IMR-90 (cell line): ENCODE results near the gene KCNIP3. TPM values are rescaled to one million over a fixed set of nuclear protein-coding genes. Genes with fewer than 3 reads are reported as not detected.

Source experiments
- ATAC-seq: fragments of 200-7000 bp; cut with Tn5 transposase; 2 replicates; pipeline ENCODE4 v1.9.1; 2020; ENCODE audit warnings: low read depth, mild to moderate bottlenecking, moderate library complexity
- BruUV-seq: library from RNA; stranded (reverse); fragments of 400-500 nt; replicated peaks from 2 replicates; lab custom pipeline; 2021; lab: Mats Ljungman, UMichigan
- CTCF ChIA-PET: fragments of 300-600 bp; formaldehyde crosslinking; extraction: SDS; loops from one replicate; lab custom pipeline; 2021; ENCODE audit warnings: antibody characterized with exemption; lab: Yijun Ruan, JAX
- POLR2A ChIA-PET: fragments of 300-600 bp; sonication (Branson Sonifier 250); formaldehyde crosslinking; loops from one replicate; lab custom pipeline; 2022; ENCODE audit warnings: antibody characterized with exemption; ENCODE audit not compliant: unreplicated experiment; lab: Charles Lee
- DNase-seq: peaks from one replicate; pipeline ENCODE4 v3.0.0; 2013
- H2AFZ ChIP-seq: replicated peaks from 2 replicates; pipeline ENCODE3; 2013; ENCODE audit warnings: low read length, mild to moderate bottlenecking; ENCODE audit not compliant: poor library complexity
- H2AK5ac ChIP-seq: 2 replicates; pipeline ENCODE4 v1.6.1; 2013; ENCODE audit warnings: low read depth, low read length, inconsistent platforms
- H2AK9ac ChIP-seq: replicated peaks from 2 replicates; pipeline ENCODE3; 2013; ENCODE audit warnings: mild to moderate bottlenecking, low read depth, low read length, moderate library complexity; ENCODE audit not compliant: poor library complexity
- H2BK120ac ChIP-seq: 2 replicates; pipeline ENCODE4 v1.6.1; 2013; ENCODE audit warnings: low read depth, low read length, inconsistent platforms
- H2BK15ac ChIP-seq: 3 replicates; pipeline ENCODE4 v1.6.1; 2013; ENCODE audit warnings: low read depth, low read length, inconsistent platforms
- H2BK20ac ChIP-seq: 2 replicates; pipeline ENCODE4 v1.6.1; 2013; ENCODE audit warnings: low read depth, mild to moderate bottlenecking, inconsistent platforms, low read length, moderate library complexity
- H2BK5ac ChIP-seq: 2 replicates; pipeline ENCODE4 v1.6.1; 2013; ENCODE audit warnings: mild to moderate bottlenecking, low read depth, low read length, inconsistent platforms; ENCODE audit not compliant: poor library complexity, severe bottlenecking
- H3K14ac ChIP-seq: replicated peaks from 2 replicates; pipeline ENCODE4 v1.6.1; 2013; ENCODE audit warnings: low read depth, low read length, inconsistent platforms
- H3K18ac ChIP-seq: 2 replicates; pipeline ENCODE4 v1.6.1; 2013; ENCODE audit warnings: low read depth, low read length, control low read depth
- H3K23ac ChIP-seq: 2 replicates; pipeline ENCODE4 v1.6.1; 2013; ENCODE audit warnings: low read depth, low read length, inconsistent platforms
- H3K27ac ChIP-seq: 2 replicates; pipeline ENCODE4 v1.5.1; 2013; ENCODE audit warnings: mild to moderate bottlenecking, control low read depth, low read length; ENCODE audit not compliant: insufficient read depth
- H3K27me3 ChIP-seq: 2 replicates; pipeline ENCODE4 v1.6.1; 2013; ENCODE audit warnings: low read length; ENCODE audit not compliant: control insufficient read depth, insufficient read depth
- H3K36me3 ChIP-seq: 2 replicates; pipeline ENCODE4 v1.6.1; 2013; ENCODE audit warnings: low read length, mixed read lengths; ENCODE audit not compliant: control insufficient read depth, insufficient read depth
- H3K4ac ChIP-seq: 2 replicates; pipeline ENCODE4 v1.6.1; 2013; ENCODE audit warnings: low read depth, low read length, inconsistent platforms
- H3K4me1 ChIP-seq: 2 replicates; pipeline ENCODE4 v1.6.1; 2013; ENCODE audit warnings: low read length, mixed read lengths; ENCODE audit not compliant: control insufficient read depth, insufficient read depth
- H3K4me2 ChIP-seq: 2 replicates; pipeline ENCODE4 v1.6.1; 2013; ENCODE audit warnings: low read depth, mild to moderate bottlenecking, control low read depth, low read length, moderate library complexity
- H3K4me3 ChIP-seq: 2 replicates; pipeline ENCODE4 v1.5.1; 2013; ENCODE audit warnings: low read depth, mild to moderate bottlenecking, control low read depth, low read length, moderate library complexity; ENCODE audit not compliant: insufficient read depth
- H3K56ac ChIP-seq: 2 replicates; pipeline ENCODE4 v1.6.1; 2013; ENCODE audit warnings: low read length, inconsistent platforms; ENCODE audit not compliant: insufficient read depth; ENCODE audit errors: extremely low read depth
- H3K79me1 ChIP-seq, 2 experiments: 2 replicates each; pipeline ENCODE4 v1.6.1; 2013; ENCODE audit warnings: low read length in 2 of 2, inconsistent platforms in 1 of 2, low read depth in 1 of 2
- H3K9ac ChIP-seq: 2 replicates; pipeline ENCODE4 v1.6.1; 2013; ENCODE audit warnings: low read depth, low read length, control low read depth
- H3K9me1 ChIP-seq: 2 replicates; pipeline ENCODE4 v1.6.1; 2013; ENCODE audit warnings: low read length, inconsistent platforms; ENCODE audit not compliant: insufficient read depth
- H3K9me3 ChIP-seq: 2 replicates; pipeline ENCODE4 v1.6.1; 2013; ENCODE audit warnings: low read length; ENCODE audit not compliant: control insufficient read depth, insufficient read depth
- H4K20me1 ChIP-seq: 2 replicates; pipeline ENCODE4 v1.6.1; 2013; ENCODE audit warnings: low read length, inconsistent platforms; ENCODE audit not compliant: insufficient read depth
- H4K5ac ChIP-seq: 2 replicates; pipeline ENCODE4 v1.6.1; 2013; ENCODE audit warnings: mild to moderate bottlenecking, low read depth, low read length, control low read depth
- H4K8ac ChIP-seq, 2 experiments: 2 replicates each; pipeline ENCODE4 v1.6.1; 2013; ENCODE audit warnings: low read depth in 2 of 2, low read length in 2 of 2, control low read depth in 1 of 2, inconsistent platforms in 1 of 2
- H4K91ac ChIP-seq: 2 replicates; pipeline ENCODE4 v1.6.1; 2013; ENCODE audit warnings: low read depth, low read length, inconsistent platforms; ENCODE audit not compliant: insufficient read depth
- BHLHE40 ChIP-seq: fragments of 150-350 bp; IDR thresholded peaks from 2 replicates; pipeline ENCODE4 v1.6.1; 2016; ENCODE audit warnings: mild to moderate bottlenecking, low read depth, low read length
- CEBPB ChIP-seq: IDR thresholded peaks from 2 replicates; pipeline ENCODE4 v1.6.1; 2012; ENCODE audit warnings: low read depth, low read length, improper control_type of control experiment
- CHD1 ChIP-seq: IDR thresholded peaks from 2 replicates; pipeline ENCODE4 v1.6.1; 2012; ENCODE audit warnings: low read depth, low read length, improper control_type of control experiment
- FOS ChIP-seq: fragments of 150-350 bp; IDR thresholded peaks from 2 replicates; pipeline ENCODE4 v1.6.1; 2016; ENCODE audit warnings: low read depth, low read length
- MAFK ChIP-seq: IDR thresholded peaks from 2 replicates; pipeline ENCODE4 v1.6.1; 2012; ENCODE audit warnings: low read depth, low read length, improper control_type of control experiment
- MAZ ChIP-seq: IDR thresholded peaks from 2 replicates; pipeline ENCODE4 v1.6.1; 2012; ENCODE audit warnings: low read depth, mild to moderate bottlenecking, low read length, improper control_type of control experiment, moderate library complexity, borderline replicate concordance
- NFE2L2 ChIP-seq: fragments of 150-350 bp; IDR thresholded peaks from 2 replicates; pipeline ENCODE4 v1.6.1; 2016; ENCODE audit warnings: low read depth, mild to moderate bottlenecking, low read length
- POLR2A ChIP-seq: IDR thresholded peaks from 2 replicates; pipeline ENCODE4 v1.6.1; 2012; ENCODE audit warnings: mild to moderate bottlenecking, low read depth, low read length
- RAD21 ChIP-seq: IDR thresholded peaks from 2 replicates; pipeline ENCODE4 v1.6.1; 2012; ENCODE audit warnings: low read length, improper control_type of control experiment
- RCOR1 ChIP-seq: IDR thresholded peaks from 2 replicates; pipeline ENCODE4 v1.6.1; 2012; ENCODE audit warnings: mild to moderate bottlenecking, low read length, improper control_type of control experiment; ENCODE audit not compliant: insufficient replicate concordance
- RFX5 ChIP-seq: IDR thresholded peaks from 2 replicates; pipeline ENCODE4 v1.8.0; 2012; ENCODE audit warnings: low read depth, mild to moderate bottlenecking, low read length, moderate library complexity
- WGBS, 2 experiments: methylation state at CpG; one replicate each; pipeline versions ENCODE4 v1.1.5 to v1.1.7; 2013; ENCODE audit warnings: missing lambda C conversion rate in 2 of 2; ENCODE audit not compliant: insufficient read length in 1 of 2; ENCODE audit errors: extremely low coverage in 2 of 2; 5-methylcytosine and 5-hydroxymethylcytosine counted together
- dilution Hi-C: fragments of 300-500 bp; cut with HindIII; formaldehyde crosslinking; loops from one replicate; pipeline ENCODE4 v1.14.3; 2018; ENCODE audit warnings: low sequenced_read_pairs; ENCODE audit not compliant: unreplicated experiment
- in situ Hi-C: fragments of 300-500 bp; cut with MboI; formaldehyde crosslinking; loops from 3 replicates; pipeline ENCODE4 v1.14.3; 2019; ENCODE audit warnings: low sequenced_read_pairs, inconsistent platforms, mixed read lengths
- intact Hi-C: fragments of 100-400 bp; cut with micrococcal nuclease; formaldehyde crosslinking; loops from 2 replicates; pipeline ENCODE4 v1.10.0; 2022
- polyA plus RNA-seq, 3 experiments: library from polyadenylated mRNA; depleted of rRNA; stranded (reverse); fragments of >200 nt; gene quantifications; 2 replicates each; pipeline ENCODE4 v1.2.3, GENCODE V29; 2012; ENCODE audit warnings: low replicate concordance in 1 of 3
- total RNA-seq: library from RNA; depleted of rRNA; stranded (reverse); fragments of >200 nt; gene quantifications from 2 replicates; pipeline ENCODE4 v1.2.3, GENCODE V29; 2012
- TF ChIP-seq, protein P1 (sequence below): fragments of 150-350 bp; IDR thresholded peaks from 2 replicates; pipeline ENCODE4 v1.6.1; 2017; ENCODE audit warnings: mild to moderate bottlenecking, antibody characterized with exemption, low read length, low read depth
- TF ChIP-seq, protein P2 (sequence below): conservative IDR thresholded peaks from 2 replicates; pipeline ENCODE4 v1.5.1; 2012; ENCODE audit warnings: mild to moderate bottlenecking, low read depth, low read length, improper control_type of control experiment
- TF ChIP-seq, protein P3 (sequence below): fragments of 150-350 bp; IDR thresholded peaks from 2 replicates; pipeline ENCODE4 v1.6.1; 2016; ENCODE audit warnings: low read depth, mild to moderate bottlenecking, low read length, moderate library complexity, borderline replicate concordance

Gene KCNIP3
- total and polyA plus RNA-seq, 2 of the 4 experiments (the other 2 are of a cell fraction): 0.72 to 1.4 TPM

DNA sequence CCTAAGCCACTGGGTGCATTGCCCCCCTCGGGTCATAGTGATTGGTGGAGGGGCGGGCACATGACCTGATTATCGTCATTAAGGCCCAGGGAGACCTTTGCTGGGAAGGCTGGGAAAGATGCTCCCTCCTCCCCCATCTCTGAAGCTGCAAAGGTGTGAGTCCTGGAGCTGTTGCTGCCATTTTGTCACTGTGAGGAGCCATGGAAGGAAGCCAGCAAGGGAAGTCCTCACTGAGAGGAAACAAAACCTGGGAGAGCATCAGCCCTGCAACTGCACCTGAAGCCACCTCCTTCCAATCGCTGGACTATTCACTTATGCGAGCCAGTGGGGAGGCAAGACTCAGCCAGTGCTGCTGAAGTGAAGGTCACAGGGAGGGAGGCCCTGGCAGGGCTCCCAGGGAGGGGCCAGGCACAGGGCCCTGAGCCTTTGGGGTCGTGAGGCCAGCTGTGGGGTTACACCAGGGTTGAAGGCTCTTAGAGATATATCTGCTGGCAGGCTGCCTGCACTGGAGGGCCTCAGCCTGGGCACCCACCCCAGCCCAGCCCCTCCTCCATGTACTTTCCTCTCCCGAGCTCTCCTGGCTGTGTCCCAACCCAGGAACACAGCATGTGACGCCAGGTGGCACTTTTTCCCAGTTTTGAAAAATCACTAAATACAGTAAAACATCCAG, 94.6 kb downstream of the KCNIP3 start:
- dilution Hi-C loops: no loop called here

More for the DNA sequence above, 94.6 kb downstream of the KCNIP3 start:
- H2AFZ ChIP-seq: no peak overlapping the region
- TF ChIP-seq RAD21 (no peak), FOS (no peak), NFE2L2 (no peak), CHD1 (no peak), POLR2A (no peak), MAZ (no peak), MAFK (no peak), RCOR1 (no peak), RFX5 (no peak), BHLHE40 (no peak), CEBPB (no peak)
- TF ChIP-seq, protein P1, sequence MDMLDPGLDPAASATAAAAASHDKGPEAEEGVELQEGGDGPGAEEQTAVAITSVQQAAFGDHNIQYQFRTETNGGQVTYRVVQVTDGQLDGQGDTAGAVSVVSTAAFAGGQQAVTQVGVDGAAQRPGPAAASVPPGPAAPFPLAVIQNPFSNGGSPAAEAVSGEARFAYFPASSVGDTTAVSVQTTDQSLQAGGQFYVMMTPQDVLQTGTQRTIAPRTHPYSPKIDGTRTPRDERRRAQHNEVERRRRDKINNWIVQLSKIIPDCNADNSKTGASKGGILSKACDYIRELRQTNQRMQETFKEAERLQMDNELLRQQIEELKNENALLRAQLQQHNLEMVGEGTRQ: no peak
- TF ChIP-seq, protein P2, sequence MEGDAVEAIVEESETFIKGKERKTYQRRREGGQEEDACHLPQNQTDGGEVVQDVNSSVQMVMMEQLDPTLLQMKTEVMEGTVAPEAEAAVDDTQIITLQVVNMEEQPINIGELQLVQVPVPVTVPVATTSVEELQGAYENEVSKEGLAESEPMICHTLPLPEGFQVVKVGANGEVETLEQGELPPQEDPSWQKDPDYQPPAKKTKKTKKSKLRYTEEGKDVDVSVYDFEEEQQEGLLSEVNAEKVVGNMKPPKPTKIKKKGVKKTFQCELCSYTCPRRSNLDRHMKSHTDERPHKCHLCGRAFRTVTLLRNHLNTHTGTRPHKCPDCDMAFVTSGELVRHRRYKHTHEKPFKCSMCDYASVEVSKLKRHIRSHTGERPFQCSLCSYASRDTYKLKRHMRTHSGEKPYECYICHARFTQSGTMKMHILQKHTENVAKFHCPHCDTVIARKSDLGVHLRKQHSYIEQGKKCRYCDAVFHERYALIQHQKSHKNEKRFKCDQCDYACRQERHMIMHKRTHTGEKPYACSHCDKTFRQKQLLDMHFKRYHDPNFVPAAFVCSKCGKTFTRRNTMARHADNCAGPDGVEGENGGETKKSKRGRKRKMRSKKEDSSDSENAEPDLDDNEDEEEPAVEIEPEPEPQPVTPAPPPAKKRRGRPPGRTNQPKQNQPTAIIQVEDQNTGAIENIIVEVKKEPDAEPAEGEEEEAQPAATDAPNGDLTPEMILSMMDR: no peak
- TF ChIP-seq, protein P3, sequence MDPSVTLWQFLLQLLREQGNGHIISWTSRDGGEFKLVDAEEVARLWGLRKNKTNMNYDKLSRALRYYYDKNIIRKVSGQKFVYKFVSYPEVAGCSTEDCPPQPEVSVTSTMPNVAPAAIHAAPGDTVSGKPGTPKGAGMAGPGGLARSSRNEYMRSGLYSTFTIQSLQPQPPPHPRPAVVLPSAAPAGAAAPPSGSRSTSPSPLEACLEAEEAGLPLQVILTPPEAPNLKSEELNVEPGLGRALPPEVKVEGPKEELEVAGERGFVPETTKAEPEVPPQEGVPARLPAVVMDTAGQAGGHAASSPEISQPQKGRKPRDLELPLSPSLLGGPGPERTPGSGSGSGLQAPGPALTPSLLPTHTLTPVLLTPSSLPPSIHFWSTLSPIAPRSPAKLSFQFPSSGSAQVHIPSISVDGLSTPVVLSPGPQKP: no peak
- no peak overlapping the region for H3K4ac ChIP-seq
- H3K4me3 ChIP-seq: no peak overlapping the region
- H2BK120ac ChIP-seq: no peak overlapping the region
- no peaks in the 10 kb centered on the region for H3K79me1 ChIP-seq
- 0% methylated on average over 1 of the region's 8 CpGs; no CpG with 5 or more reads in 1 of the 2 experiments for WGBS, 2 experiments
- no peak overlapping the region for H3K14ac ChIP-seq
- H3K27ac ChIP-seq: no peak overlapping the region
- H2BK15ac ChIP-seq: no peak overlapping the region
- no peaks in the 10 kb centered on the region for H3K9me1 ChIP-seq
- no peak overlapping the region for H4K8ac ChIP-seq
- no peaks in the 10 kb centered on the region for H3K36me3 ChIP-seq
- intact Hi-C loops (no loop called here), in situ Hi-C loops (no loop called here)
- no peak overlapping the region for H4K5ac ChIP-seq
- no peak overlapping the region for H3K18ac ChIP-seq
- ChIA-PET POLR2A (no interaction called here), CTCF (no interaction called here)
- H2AK5ac ChIP-seq: no peak overlapping the region
- H3K27me3 ChIP-seq: peaks cover 8% of the 10 kb centered on the region; the same call in 1 of the 2 replicates
- no peak for DNase-seq
- H2AK9ac ChIP-seq: no peak overlapping the region
- no peak overlapping the region for H3K56ac ChIP-seq
- BruUV-seq: no TSS peak
- no peak overlapping the region for H3K4me2 ChIP-seq
- H2BK20ac ChIP-seq: no peak overlapping the region
- H3K9me3 ChIP-seq: no peaks in the 10 kb centered on the region
- H4K20me1 ChIP-seq: no peaks in the 10 kb centered on the region
- H3K9ac ChIP-seq: no peak overlapping the region
- H2BK5ac ChIP-seq: no peak overlapping the region
- H4K91ac ChIP-seq: no peak overlapping the region
- H3K23ac ChIP-seq: no peak overlapping the region
- no peak for ATAC-seq
- H3K4me1 ChIP-seq: no peaks in the 10 kb centered on the region
